H1 (cell line): ENCODE measurements around the gene KLHL21. TPM values are rescaled to one million over a fixed set of nuclear protein-coding genes. Genes with fewer than 3 reads are reported as not detected.

Experiments used
- CTCF ChIA-PET: fragments of 300-600 bp; sonication (Branson Sonifier 250); formaldehyde crosslinking; loops from one replicate; lab custom pipeline; 2021; ENCODE audit not compliant: partially characterized antibody; lab: Charles Lee
- POLR2A ChIA-PET: fragments of 300-600 bp; sonication (Branson Sonifier 250); formaldehyde crosslinking; loops from one replicate; lab custom pipeline; 2021; ENCODE audit warnings: inconsistent platforms; ENCODE audit not compliant: partially characterized antibody; lab: Charles Lee
- DNase-seq, 2 experiments: peaks; one replicate each; pipeline versions ENCODE4 v3.0.0 to v3.0.0-alpha.2; 2010 to 2022; ENCODE audit warnings: low spot score in 2 of 2, low read depth in 1 of 2, mixed read lengths in 1 of 2
- FAIRE-seq: peaks from 2 replicates; lab custom pipeline; 2011; peaks lifted over from hg19 to GRCh38; lab: Jason Lieb, UNC
- H2AFZ ChIP-seq: 2 replicates; pipeline ENCODE4 v1.8.1; 2012; ENCODE audit warnings: low read length, inconsistent platforms
- H2AK5ac ChIP-seq: 2 replicates; pipeline ENCODE4 v1.6.1; 2013; ENCODE audit warnings: low read depth, low read length
- H2BK120ac ChIP-seq: replicated peaks from 2 replicates; pipeline ENCODE3; 2013; ENCODE audit warnings: low read depth, low read length, inconsistent platforms
- H2BK12ac ChIP-seq: 2 replicates; pipeline ENCODE4 v1.6.1; 2013; ENCODE audit warnings: low read depth, low read length
- H2BK15ac ChIP-seq: 2 replicates; pipeline ENCODE4 v1.6.1; 2013; ENCODE audit warnings: low read length
- H2BK20ac ChIP-seq: 2 replicates; pipeline ENCODE4 v1.6.1; 2013; ENCODE audit warnings: low read length
- H2BK5ac ChIP-seq: 2 replicates; pipeline ENCODE4 v1.6.1; 2013; ENCODE audit warnings: low read depth, low read length
- H3K14ac ChIP-seq: 2 replicates; pipeline ENCODE4 v1.6.1; 2013; ENCODE audit warnings: inconsistent platforms; ENCODE audit not compliant: insufficient read length
- H3K18ac ChIP-seq: 2 replicates; pipeline ENCODE4 v1.6.1; 2013; ENCODE audit warnings: low read length; ENCODE audit errors: extremely low read depth
- H3K23ac ChIP-seq: 2 replicates; pipeline ENCODE4 v1.6.1; 2013; ENCODE audit warnings: inconsistent platforms; ENCODE audit not compliant: insufficient read length
- H3K23me2 ChIP-seq: 2 replicates; pipeline ENCODE4 v1.6.1; 2013; ENCODE audit warnings: low read depth, low read length
- H3K27ac ChIP-seq: 2 replicates; pipeline ENCODE4 v1.6.1; 2011; ENCODE audit warnings: low read depth, low read length, inconsistent platforms
- H3K27me3 ChIP-seq, 4 experiments: replicated peaks in 1 of 4; 1 replicate in 1 of 4; 2 replicates in 3 of 4; pipeline versions ENCODE4 v1.6.1 to v1.8.1; 2011 to 2013; ENCODE audit warnings: low read length in 3 of 4, mild to moderate bottlenecking in 3 of 4, inconsistent platforms in 2 of 4, mixed read lengths in 2 of 4, moderate library complexity in 1 of 4; ENCODE audit not compliant: control insufficient read depth in 3 of 4, insufficient read depth in 3 of 4; ENCODE audit errors: extremely low read depth in 1 of 4
- H3K36me3 ChIP-seq, 4 experiments: 2 replicates each; pipeline versions ENCODE4 v1.6.1 to v1.8.1; 2011 to 2013; ENCODE audit warnings: mild to moderate bottlenecking in 4 of 4, low read length in 3 of 4, moderate library complexity in 2 of 4, control low read depth in 1 of 4, inconsistent platforms in 1 of 4; ENCODE audit not compliant: insufficient read depth in 4 of 4, control insufficient read depth in 2 of 4
- H3K4ac ChIP-seq: replicated peaks from 2 replicates; pipeline ENCODE3; 2013; ENCODE audit warnings: low read length, low read depth, mixed read lengths, inconsistent platforms; ENCODE audit not compliant: insufficient read length
- H3K4me1 ChIP-seq, 4 experiments: replicated peaks in 1 of 4; 1 replicate in 1 of 4; 2 replicates in 3 of 4; pipeline versions ENCODE4 v1.6.1 to v1.8.1; 2011 to 2013; ENCODE audit warnings: low read length in 3 of 4, inconsistent platforms in 2 of 4, mixed read lengths in 1 of 4; ENCODE audit not compliant: insufficient read depth in 4 of 4, control insufficient read depth in 3 of 4
- H3K4me2 ChIP-seq, 2 experiments: 2 replicates each; pipeline versions ENCODE4 v1.6.1 to v1.8.1; 2011 to 2013; ENCODE audit warnings: low read depth in 2 of 2, low read length in 2 of 2, control low read depth in 1 of 2, inconsistent platforms in 1 of 2, mild to moderate bottlenecking in 1 of 2; ENCODE audit not compliant: insufficient read depth in 1 of 2
- H3K4me3 ChIP-seq, 4 experiments: fragments of 200-600, 300-600 bp in 1 of 4; sonication (generic), shearing (Covaris generic), sonication (Bioruptor Twin) in 1 of 4; 2 replicates each; pipeline versions ENCODE4 v1.5.1 to v1.8.1; 2011 to 2016; ENCODE audit warnings: low read length in 4 of 4, low read depth in 3 of 4, control low read depth in 2 of 4, inconsistent platforms in 2 of 4, mild to moderate bottlenecking in 2 of 4, mixed read lengths in 1 of 4, moderate library complexity in 1 of 4; ENCODE audit not compliant: insufficient read depth in 2 of 4; ENCODE audit errors: extremely low read depth in 1 of 4
- H3K56ac ChIP-seq: replicated peaks from 2 replicates; pipeline ENCODE3; 2013; ENCODE audit warnings: low read depth, mild to moderate bottlenecking, mixed read lengths, low read length, inconsistent platforms; ENCODE audit not compliant: insufficient read length
- H3K79me1 ChIP-seq: 2 replicates; pipeline ENCODE4 v1.6.1; 2013; ENCODE audit warnings: low read depth, low read length, control low read depth
- H3K79me2 ChIP-seq, 2 experiments: 2 replicates each; pipeline versions ENCODE4 v1.6.1 to v1.8.1; 2012 to 2013; ENCODE audit warnings: low read length in 2 of 2, mild to moderate bottlenecking in 2 of 2, inconsistent platforms in 1 of 2; ENCODE audit not compliant: insufficient read depth in 2 of 2, control insufficient read depth in 1 of 2
- H3K9ac ChIP-seq, 4 experiments: replicated peaks in 1 of 4; 1 replicate in 1 of 4; 2 replicates in 3 of 4; pipeline versions ENCODE4 v1.6.1 to v1.8.1; 2011 to 2013; ENCODE audit warnings: low read depth in 3 of 4, low read length in 3 of 4, control low read depth in 2 of 4, mild to moderate bottlenecking in 2 of 4, moderate library complexity in 2 of 4, inconsistent platforms in 1 of 4; ENCODE audit errors: extremely low read depth in 1 of 4
- H3K9me3 ChIP-seq, 2 experiments: 2 replicates each; pipeline versions ENCODE4 v1.6.1 to v1.8.1; 2012 to 2013; ENCODE audit warnings: mild to moderate bottlenecking in 2 of 2, moderate library complexity in 2 of 2, control low read depth in 1 of 2, inconsistent platforms in 1 of 2, low read depth in 1 of 2, low read length in 1 of 2, mixed read lengths in 1 of 2; ENCODE audit not compliant: insufficient read depth in 2 of 2
- H4K20me1 ChIP-seq, 2 experiments: replicated peaks in 1 of 2; 2 replicates each; pipeline versions ENCODE3 to v1.8.1; 2011 to 2013; ENCODE audit warnings: inconsistent platforms in 2 of 2, low read length in 2 of 2, mild to moderate bottlenecking in 1 of 2; ENCODE audit not compliant: insufficient read depth in 2 of 2, control insufficient read depth in 1 of 2
- H4K5ac ChIP-seq: 2 replicates; pipeline ENCODE4 v1.6.1; 2013; ENCODE audit warnings: low read length, low read depth, mixed read lengths, inconsistent platforms; ENCODE audit not compliant: insufficient read length
- H4K8ac ChIP-seq: 2 replicates; pipeline ENCODE4 v1.8.0; 2013; ENCODE audit warnings: mild to moderate bottlenecking, moderate library complexity, low read length, inconsistent platforms; ENCODE audit not compliant: insufficient read depth; ENCODE audit errors: extremely low read depth
- H4K91ac ChIP-seq: replicated peaks from 2 replicates; pipeline ENCODE3; 2013; ENCODE audit warnings: low read length, mixed read lengths, inconsistent platforms; ENCODE audit not compliant: insufficient read length
- BRCA1 ChIP-seq: IDR thresholded peaks from 2 replicates; pipeline ENCODE4 v1.6.1; 2012; ENCODE audit warnings: low read depth, low read length, improper control_type of control experiment
- CHD1 ChIP-seq: IDR thresholded peaks from 2 replicates; pipeline ENCODE4 v1.6.1; 2012; ENCODE audit warnings: low read depth, low read length, improper control_type of control experiment
- EP300 ChIP-seq, 2 experiments: IDR thresholded peaks; 1 replicate in 1 of 2; 2 replicates in 1 of 2; pipeline ENCODE4 v1.6.1; 2011 to 2012; ENCODE audit warnings: low read depth in 2 of 2, low read length in 2 of 2, mild to moderate bottlenecking in 2 of 2, borderline replicate concordance in 1 of 2, inconsistent platforms in 1 of 2, moderate library complexity in 1 of 2
- FOSL1 ChIP-seq: IDR thresholded peaks from 2 replicates; pipeline ENCODE4 v1.6.1; 2011; ENCODE audit warnings: mild to moderate bottlenecking, low read depth, low read length, moderate library complexity; ENCODE audit not compliant: insufficient read depth
- HDAC6 ChIP-seq: IDR thresholded peaks from one replicate; pipeline ENCODE4 v1.7.1; 2012; ENCODE audit warnings: low read depth, mild to moderate bottlenecking, inconsistent platforms, low read length, moderate library complexity
- PHF8 ChIP-seq: fragments of 200-600 bp; sonication (generic); conservative IDR thresholded peaks from 2 replicates; pipeline ENCODE4 v1.7.1; 2012; ENCODE audit warnings: low read depth, mild to moderate bottlenecking, inconsistent platforms, low read length, moderate library complexity
- RBBP5 ChIP-seq: IDR thresholded peaks from 2 replicates; pipeline ENCODE4 v1.7.1; 2012; ENCODE audit warnings: low read depth, mild to moderate bottlenecking, inconsistent platforms, low read length, moderate library complexity, borderline replicate concordance
- RNF2 ChIP-seq: fragments of 200-900, 300-1000 bp; sonication (generic); IDR thresholded peaks from 2 replicates; pipeline ENCODE4 v1.7.1; 2016; ENCODE audit warnings: borderline replicate concordance, low read depth, mild to moderate bottlenecking, antibody characterized with exemption, low read length; ENCODE audit not compliant: poor library complexity, severe bottlenecking; ENCODE audit errors: missing control alignments
- RXRA ChIP-seq: IDR thresholded peaks from 2 replicates; pipeline ENCODE4 v1.6.1; 2011; ENCODE audit warnings: low read depth, mild to moderate bottlenecking, low read length, moderate library complexity; ENCODE audit not compliant: insufficient read depth
- SP1 ChIP-seq: IDR thresholded peaks from 2 replicates; pipeline ENCODE4 v1.6.1; 2011; ENCODE audit warnings: low read depth, low read length
- SP4 ChIP-seq: IDR thresholded peaks from 2 replicates; pipeline ENCODE4 v1.6.1; 2012; ENCODE audit warnings: low read length, inconsistent platforms
- TAF1 ChIP-seq: IDR thresholded peaks from 2 replicates; pipeline ENCODE4 v1.6.1; 2011; ENCODE audit warnings: mild to moderate bottlenecking, low read depth, low read length
- YY1 ChIP-seq: IDR thresholded peaks from 2 replicates; pipeline ENCODE4 v1.6.1; 2011; ENCODE audit warnings: low read depth, mild to moderate bottlenecking, low read length
- ZNF274 ChIP-seq: IDR thresholded peaks from 2 replicates; pipeline ENCODE4 v1.7.0; 2012; ENCODE audit warnings: low read length, borderline replicate concordance; ENCODE audit errors: extremely low read depth
- WGBS, 2 experiments: shearing (Covaris generic) in 1 of 2; methylation state at CpG; one replicate each; pipeline versions ENCODE4 v1.1.6 to v1.1.7; 2013 to 2015; ENCODE audit warnings: low lambda C conversion rate in 2 of 2, mixed read lengths in 2 of 2, inconsistent platforms in 1 of 2, low coverage in 1 of 2, missing lambda C conversion rate in 1 of 2; ENCODE audit not compliant: insufficient replicate concordance in 2 of 2, insufficient coverage in 1 of 2, insufficient read length in 1 of 2; ENCODE audit errors: extremely low coverage in 1 of 2, missing lambda C conversion rate in 1 of 2; 5-methylcytosine and 5-hydroxymethylcytosine counted together
- polyA plus RNA-seq, 7 experiments: library from polyadenylated mRNA; depleted of rRNA in 3 of 7; stranded (reverse) in 5 of 7; unstranded in 2 of 7; fragments of >200 nt in 5 of 7; fragments of 200-250 nt in 2 of 7; gene quantifications; 1 replicate in 5 of 7; 2 replicates in 1 of 7; 4 replicates in 1 of 7; pipeline versions ENCODE4 v1.2.1 to v1.2.3, GENCODE V29; 2011 to 2013; ENCODE audit warnings: missing spikeins in 2 of 7, mixed read lengths in 2 of 7
- total RNA-seq: library from RNA; stranded (reverse); fragmentation: NEBNext Ultra II Directional; extraction: Animal tissue kit (Norgen Biotek cat#: 25700); gene quantifications from 2 replicates; pipeline ENCODE4 v1.2.1, GENCODE V29; 2021

The KLHL21 gene
- total and polyA plus RNA-seq, 2 of the 8 experiments (the other 6 are each of a cell fraction or from before 2014, with no cell fraction given): 11.9 to 22.3 TPM

- Histone ChIP-seq H2BK5ac (no peak overlapping the region), H3K4me2 (no peak overlapping the region), H3K23ac (no peak overlapping the region), H2AK5ac (no peak overlapping the region), H3K79me1 (no peaks in the 10 kb centered on the region; the same call in 1 of the 2 replicates), H2BK15ac (no peak overlapping the region), H3K9ac (no peak overlapping the region), H4K8ac (no peak overlapping the region; the same call in 1 of the 2 replicates), H3K27me3 (no peaks in the 10 kb centered on the region), H4K5ac (no peak overlapping the region), H3K27ac (no peak overlapping the region), H2BK20ac (no peak overlapping the region), H2BK12ac (no peak overlapping the region), H3K4ac (no peak overlapping the region), H3K9me3 (no peaks in the 10 kb centered on the region), H3K4me1 (no peaks in the 10 kb centered on the region), H3K14ac (no peak overlapping the region), H3K56ac (no peak overlapping the region), H3K18ac (no peak overlapping the region), H3K23me2 (no peaks in the 10 kb centered on the region), H2AFZ (no peak overlapping the region), H4K91ac (no peak overlapping the region), H3K79me2 (peaks cover 0 to 4% of the 10 kb centered on the region in 2 experiments; a peak in 1 of 4 replicates), H4K20me1 (peaks cover 2 to 37% of the 10 kb centered on the region in 2 experiments), H3K36me3 (peaks cover 2 to 54% (median 23%) of the 10 kb centered on the region in 4 experiments; a peak in 6 of 8 replicates), H2BK120ac (no peak overlapping the region), H3K4me3 (no peak overlapping the region)
- FAIRE-seq: no peak
- ChIA-PET POLR2A (interaction anchor here (0.6 to 17.4 kb wide), 4 partner anchors 9 to 24 kb away, joined by 4 to 196 read pairs (median 6); partner anchors contain the start of gene KLHL21), CTCF (interaction anchor here (0.8 to 1.4 kb wide), 5 partner anchors 9 to 68 kb away, joined by 3 read pairs; partner anchors contain the start of gene TAS1R1)
- WGBS, 2 experiments: 77% methylated on average over 4 of the region's 6 CpGs; no CpG with 5 or more reads in 1 of the 2 experiments
- DNase-seq: no peak
- TF ChIP-seq TAF1 (no peak), HDAC6 (no peak), SP1 (no peak), RXRA (no peak), RNF2 (no peak), ZNF274 (no peak), RBBP5 (no peak), CHD1 (no peak), FOSL1 (no peak), EP300 (IDR thresholded peaks at IDR 0.05; ENCODE audit: borderline replicate concordance in 1 of 2, low read depth in 2 of 2, low read length in 2 of 2) (no peak), BRCA1 (no peak), PHF8 (no peak), SP4 (no peak), YY1 (no peak)
These were observed 11.0 kb downstream of the KLHL21 start for GRCh38 chr1:6591644-6592043.
